ENCODE data around the gene SUN5. TPM values are rescaled to one million over a fixed set of nuclear protein-coding genes. Genes with fewer than 3 reads are reported as not detected.

Gene SUN5
- total and polyA plus RNA-seq, 2 donors (not counting 3 experiments of a cell fraction or from before 2014, with no cell fraction given), result not detected

DNA sequence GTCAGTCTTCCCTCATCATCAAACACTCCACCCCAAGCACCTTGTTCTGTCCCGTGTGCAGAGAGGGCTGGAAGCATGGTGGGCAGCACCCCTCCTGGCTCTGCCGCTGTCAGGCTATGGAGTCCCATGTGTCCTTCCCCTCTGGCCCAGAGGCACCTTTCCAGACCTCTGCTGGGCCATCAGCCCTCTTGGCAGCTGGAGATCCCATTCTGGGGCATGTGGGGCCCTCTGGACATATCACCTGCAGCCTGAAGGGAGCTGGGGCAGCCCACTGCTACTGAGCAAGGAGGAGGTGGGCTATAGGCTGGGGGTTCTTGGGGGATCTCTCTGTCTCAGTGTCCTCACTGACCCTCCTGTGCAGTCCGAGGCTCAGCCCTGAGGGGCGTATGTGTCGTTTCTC, 42.2 kb downstream of the SUN5 start:
- intact Hi-C loops (cut with micrococcal nuclease) (no loop called here), dilution Hi-C loops (cut with MboI; ENCODE audit: extremely low pct_ligation_motif_present, low sequenced_read_pairs) (no loop called here)
- H3K27me3 ChIP-seq (ENCODE audit: control insufficient read depth in 2 of 2, insufficient read depth in 2 of 2, low read length in 2 of 2), result peaks cover 1 to 5% of the 10 kb centered on the region in 2 experiments
- no TSS peak for BruUV-seq (replicated peaks)
- H3K9me1 ChIP-seq (replicated peaks; ENCODE audit: control insufficient read depth, extremely low read depth, insufficient read depth, low read length), result no peaks in the 10 kb centered on the region
- H3K9me3 ChIP-seq (replicated peaks; ENCODE audit: control insufficient read depth, insufficient read depth, low read length), result no peaks in the 10 kb centered on the region
- ChIA-PET POLR2A (no interaction called here), CTCF (interaction anchor here (1.1 kb wide), 1 partner anchor 11 kb away, joined by 3 read pairs; no protein-coding TSS in a partner anchor)
- H3K9ac ChIP-seq (replicated peaks; ENCODE audit: extremely low read depth, insufficient read depth, low read length), result no peak overlapping the region
- no peak overlapping the region for H3K27ac ChIP-seq (ENCODE audit: insufficient read depth, low read depth, low read length)
- H3K4me2 ChIP-seq (ENCODE audit: insufficient read depth, low read length), result no peak overlapping the region
- no peak overlapping the region for H2AFZ ChIP-seq (ENCODE audit: low read depth, low read length)
- no peaks in the 10 kb centered on the region for H4K20me1 ChIP-seq (replicated peaks; ENCODE audit: control insufficient read depth, extremely low read depth, insufficient read depth, low read length)
- H3K79me2 ChIP-seq (ENCODE audit: control insufficient read depth, insufficient read depth, low read length), result no peaks in the 10 kb centered on the region
- no peak for FAIRE-seq
- no peak for TF ChIP-seq POLR2A (IDR thresholded peaks at IDR 0.05; ENCODE audit: low read depth, low read length)
- TF ChIP-seq, protein P1, sequence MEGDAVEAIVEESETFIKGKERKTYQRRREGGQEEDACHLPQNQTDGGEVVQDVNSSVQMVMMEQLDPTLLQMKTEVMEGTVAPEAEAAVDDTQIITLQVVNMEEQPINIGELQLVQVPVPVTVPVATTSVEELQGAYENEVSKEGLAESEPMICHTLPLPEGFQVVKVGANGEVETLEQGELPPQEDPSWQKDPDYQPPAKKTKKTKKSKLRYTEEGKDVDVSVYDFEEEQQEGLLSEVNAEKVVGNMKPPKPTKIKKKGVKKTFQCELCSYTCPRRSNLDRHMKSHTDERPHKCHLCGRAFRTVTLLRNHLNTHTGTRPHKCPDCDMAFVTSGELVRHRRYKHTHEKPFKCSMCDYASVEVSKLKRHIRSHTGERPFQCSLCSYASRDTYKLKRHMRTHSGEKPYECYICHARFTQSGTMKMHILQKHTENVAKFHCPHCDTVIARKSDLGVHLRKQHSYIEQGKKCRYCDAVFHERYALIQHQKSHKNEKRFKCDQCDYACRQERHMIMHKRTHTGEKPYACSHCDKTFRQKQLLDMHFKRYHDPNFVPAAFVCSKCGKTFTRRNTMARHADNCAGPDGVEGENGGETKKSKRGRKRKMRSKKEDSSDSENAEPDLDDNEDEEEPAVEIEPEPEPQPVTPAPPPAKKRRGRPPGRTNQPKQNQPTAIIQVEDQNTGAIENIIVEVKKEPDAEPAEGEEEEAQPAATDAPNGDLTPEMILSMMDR (IDR thresholded peaks at IDR 0.05; ENCODE audit: extremely low read depth in 1 of 2, insufficient read depth in 1 of 2, low read depth in 1 of 2, low read length in 2 of 2), result no peak
- no peak for DNase-seq (ENCODE audit: low read depth, low spot score)
- H3K4me3 ChIP-seq (replicated peaks in 1 of 3; ENCODE audit: insufficient read depth in 1 of 3, low read depth in 1 of 3, low read length in 3 of 3), result no peak overlapping the region
- no peaks in the 10 kb centered on the region for H3K4me1 ChIP-seq (ENCODE audit: control insufficient read depth, extremely low read depth, insufficient read depth, low read length)
- no peaks in the 10 kb centered on the region for H3K36me3 ChIP-seq (ENCODE audit: control insufficient read depth in 2 of 2, extremely low read depth in 1 of 2, insufficient read depth in 2 of 2, low read length in 2 of 2)

DNA sequence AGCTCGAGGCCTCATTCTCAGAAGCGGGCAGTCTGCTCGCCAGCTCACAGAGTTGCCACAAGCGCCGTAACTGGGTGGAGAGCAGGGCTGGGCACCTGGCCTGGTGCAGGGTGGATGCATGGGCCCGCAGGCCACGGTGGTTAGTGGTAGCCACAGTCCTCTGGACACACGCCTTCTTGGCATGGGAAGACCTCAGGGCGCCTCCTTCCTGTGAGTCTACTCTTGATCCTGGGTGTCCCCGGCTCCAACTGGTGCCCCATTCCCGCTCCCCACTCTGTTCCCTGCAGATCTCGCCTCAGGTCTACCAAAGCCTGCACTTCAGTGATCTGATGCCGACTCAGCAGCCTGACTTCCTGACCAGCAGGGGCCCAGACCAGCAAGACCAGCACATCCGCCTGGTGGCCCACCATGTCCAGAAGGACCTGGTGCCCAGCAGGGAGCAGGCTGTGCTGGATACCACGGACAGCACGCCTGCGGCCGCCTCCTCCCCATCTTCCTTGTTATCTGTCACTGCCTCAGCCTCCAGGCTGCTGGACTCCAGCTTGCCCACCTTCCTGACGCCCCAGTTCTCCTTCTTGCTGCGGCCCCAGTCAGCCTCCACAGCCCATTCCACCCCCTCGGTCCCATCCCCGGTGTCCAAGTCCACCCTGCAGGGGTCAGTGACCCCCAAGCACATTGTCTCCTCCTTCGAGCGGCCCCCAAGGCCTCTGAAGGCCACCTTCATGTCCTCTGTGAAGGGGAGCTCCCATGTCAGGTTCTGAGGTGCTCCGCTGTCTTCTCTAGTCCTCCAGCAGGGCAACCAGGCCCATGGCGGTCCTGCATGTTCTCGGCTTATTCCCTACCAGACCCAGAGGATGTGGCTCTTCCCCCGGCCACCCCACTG, 43.1 kb downstream of the SUN5 start:
- FAIRE-seq (no peak), DNase-seq (ENCODE audit: low read depth, low spot score) (no peak)
- Histone ChIP-seq H4K20me1 (replicated peaks; ENCODE audit: control insufficient read depth, extremely low read depth, insufficient read depth, low read length) (no peaks in the 10 kb centered on the region), H3K9ac (replicated peaks; ENCODE audit: extremely low read depth, insufficient read depth, low read length) (no peak overlapping the region), H3K27me3 (ENCODE audit: control insufficient read depth in 2 of 2, insufficient read depth in 2 of 2, low read length in 2 of 2) (peaks cover 1 to 5% of the 10 kb centered on the region in 2 experiments), H3K4me2 (ENCODE audit: insufficient read depth, low read length) (no peak overlapping the region), H3K4me1 (ENCODE audit: control insufficient read depth, extremely low read depth, insufficient read depth, low read length) (no peaks in the 10 kb centered on the region), H3K9me3 (replicated peaks; ENCODE audit: control insufficient read depth, insufficient read depth, low read length) (no peaks in the 10 kb centered on the region), H3K4me3 (replicated peaks in 1 of 3; ENCODE audit: insufficient read depth in 1 of 3, low read depth in 1 of 3, low read length in 3 of 3) (no peak overlapping the region), H3K9me1 (replicated peaks; ENCODE audit: control insufficient read depth, extremely low read depth, insufficient read depth, low read length) (no peaks in the 10 kb centered on the region), H3K36me3 (ENCODE audit: control insufficient read depth in 2 of 2, extremely low read depth in 1 of 2, insufficient read depth in 2 of 2, low read length in 2 of 2) (no peaks in the 10 kb centered on the region), H2AFZ (ENCODE audit: low read depth, low read length) (no peak overlapping the region), H3K79me2 (ENCODE audit: control insufficient read depth, insufficient read depth, low read length) (no peaks in the 10 kb centered on the region), H3K27ac (ENCODE audit: insufficient read depth, low read depth, low read length) (no peak overlapping the region)
- dilution Hi-C loops (cut with MboI; ENCODE audit: extremely low pct_ligation_motif_present, low sequenced_read_pairs), result no loop called here
- BruUV-seq (replicated peaks), result no TSS peak
- ChIA-PET POLR2A (no interaction called here), CTCF (interaction anchor here (1.2 to 1.3 kb wide), 2 partner anchors 15 to 17 kb away, joined by 3 to 5 read pairs; no protein-coding TSS in a partner anchor)
- intact Hi-C loops (cut with micrococcal nuclease), result no loop called here
- TF ChIP-seq JUN (IDR thresholded peaks at IDR 0.05; ENCODE audit: borderline replicate concordance, insufficient read depth, insufficient read length, low read depth) (no peak), EZH2 (IDR thresholded peaks at IDR 0.05; ENCODE audit: borderline replicate concordance, low read depth, low read length, severe bottlenecking) (no peak), GATA2 (IDR thresholded peaks at IDR 0.05; ENCODE audit: insufficient read depth, insufficient read length, low read depth, low read length) (no peak), POLR2A (IDR thresholded peaks at IDR 0.05; ENCODE audit: low read depth, low read length) (no peak), FOS (IDR thresholded peaks at IDR 0.05; ENCODE audit: borderline replicate concordance, insufficient read depth, low read length) (no peak), MYC (IDR thresholded peaks at IDR 0.05; ENCODE audit: low read depth, low read length) (no peak), POLR2AphosphoS5 (IDR thresholded peaks at IDR 0.05; ENCODE audit: insufficient read depth, low read depth, low read length) (no peak)
- TF ChIP-seq, protein P2, sequence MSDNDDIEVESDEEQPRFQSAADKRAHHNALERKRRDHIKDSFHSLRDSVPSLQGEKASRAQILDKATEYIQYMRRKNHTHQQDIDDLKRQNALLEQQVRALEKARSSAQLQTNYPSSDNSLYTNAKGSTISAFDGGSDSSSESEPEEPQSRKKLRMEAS (IDR thresholded peaks at IDR 0.05; ENCODE audit: insufficient read depth, insufficient read length), result no peak
- TF ChIP-seq, protein P1 (IDR thresholded peaks at IDR 0.05; ENCODE audit: extremely low read depth in 1 of 2, insufficient read depth in 1 of 2, low read depth in 1 of 2, low read length in 2 of 2), result no peak
